GM11168 (cell line): ENCODE results near the gene KAZN.
"Not testable (repeated sequence)": the region's sequence is repeated elsewhere in the genome, so short reads cannot be mapped to it uniquely, and the experiment has no call there.

Source experiments
- in situ Hi-C: fragments of 300-500 bp; cut with MboI; formaldehyde crosslinking; loops from one replicate; pipeline ENCODE4 v1.12.0; 2022; ENCODE audit warnings: low sequenced_read_pairs; ENCODE audit not compliant: unreplicated experiment

The KAZN gene

DNA sequence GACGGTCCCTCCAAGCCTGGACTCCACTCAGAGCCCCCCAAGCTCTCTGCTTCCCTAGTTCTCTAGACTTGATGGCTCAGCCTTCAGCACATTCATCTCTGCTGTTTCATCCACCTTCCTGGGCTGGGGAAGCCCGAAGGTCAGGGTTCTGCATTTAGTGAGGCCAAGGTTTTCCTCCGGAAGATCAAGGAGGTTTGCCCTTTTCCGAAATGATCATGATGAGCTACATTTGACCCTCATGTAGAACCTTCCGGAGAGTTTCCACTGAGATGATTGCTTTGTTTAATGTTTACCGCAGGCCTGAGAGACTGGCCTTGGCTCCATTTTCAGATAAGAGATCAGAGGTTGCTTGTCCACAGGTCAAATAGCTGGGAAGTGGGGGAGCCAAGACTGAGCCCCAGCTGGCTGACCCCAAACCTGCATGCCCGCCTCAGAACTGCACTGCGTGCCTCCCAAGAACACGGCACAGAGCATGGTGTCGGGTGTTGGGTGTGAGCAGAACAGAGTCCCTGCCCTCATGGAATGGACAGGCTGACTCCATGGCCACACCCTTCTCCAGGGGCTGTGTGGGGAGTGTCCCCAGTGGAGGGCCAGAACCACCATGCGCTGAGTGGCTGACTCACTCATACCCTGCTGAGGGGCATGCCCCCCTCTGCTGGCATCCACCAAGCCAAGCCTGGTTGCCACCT, 354.3 kb downstream of the KAZN start:
- in situ Hi-C loops, result no loop called here

DNA sequence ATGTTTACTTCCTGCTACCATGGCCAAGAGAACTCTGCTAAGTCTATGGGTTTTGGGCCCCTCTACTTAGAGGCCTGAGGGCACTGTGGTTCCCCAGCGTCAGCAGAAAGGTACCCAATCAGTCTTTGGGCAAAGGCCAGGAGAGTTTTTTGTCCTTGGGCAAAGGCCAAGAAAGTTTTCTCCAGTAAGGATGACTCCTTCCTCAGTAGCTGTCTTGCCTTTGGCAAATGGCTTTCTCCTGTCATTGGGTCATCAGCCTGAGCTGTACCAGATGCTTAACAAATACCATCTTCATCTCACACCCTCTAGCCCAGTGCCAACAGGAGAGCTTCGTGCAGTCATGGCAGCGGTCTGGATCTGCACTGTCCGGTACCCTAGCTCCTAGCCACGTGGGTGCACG, 355.7 kb downstream of the KAZN start:
- in situ Hi-C loops, result no loop called here

DNA sequence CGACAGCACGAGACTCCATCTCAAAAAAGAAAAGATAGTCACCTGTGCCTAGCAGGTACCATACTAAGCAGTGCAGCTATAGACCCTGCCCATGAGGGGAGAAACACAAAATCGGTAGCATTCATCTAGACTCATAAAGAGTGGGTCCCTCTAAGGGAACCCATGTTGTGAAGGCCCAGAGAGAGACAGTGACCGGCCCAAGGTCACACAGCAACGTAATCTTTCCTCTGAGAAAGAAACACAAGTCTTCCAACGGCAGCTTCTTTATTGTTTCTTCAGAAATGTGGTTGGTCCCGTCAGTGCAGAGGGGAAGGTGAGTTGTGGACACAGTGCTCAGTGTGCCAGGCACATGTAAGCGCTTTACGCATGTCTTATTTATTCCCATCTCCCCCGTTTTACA, 356.4 kb downstream of the KAZN start:
- in situ Hi-C loops, result no loop called here

DNA sequence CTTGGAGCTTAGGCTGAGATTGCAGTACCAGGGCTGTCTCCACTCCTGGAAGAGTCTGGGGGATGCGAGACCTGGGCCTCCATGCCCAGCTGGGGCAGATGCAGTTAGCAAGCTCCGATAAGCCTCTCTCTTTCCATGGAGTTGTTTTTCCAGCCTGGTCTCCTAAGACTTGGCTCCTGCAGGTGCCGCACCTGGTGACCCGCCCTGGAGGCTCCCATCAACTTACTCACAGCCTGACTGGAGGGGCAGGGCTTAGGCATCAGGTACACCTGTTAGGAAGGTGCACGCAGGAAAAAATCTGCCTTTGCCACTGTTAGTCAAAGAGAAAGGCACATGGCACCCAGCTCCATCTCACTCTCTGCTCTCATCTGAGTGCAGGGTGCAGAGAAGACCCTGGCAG, 356.9 kb downstream of the KAZN start:
- in situ Hi-C loops, result no loop called here

DNA sequence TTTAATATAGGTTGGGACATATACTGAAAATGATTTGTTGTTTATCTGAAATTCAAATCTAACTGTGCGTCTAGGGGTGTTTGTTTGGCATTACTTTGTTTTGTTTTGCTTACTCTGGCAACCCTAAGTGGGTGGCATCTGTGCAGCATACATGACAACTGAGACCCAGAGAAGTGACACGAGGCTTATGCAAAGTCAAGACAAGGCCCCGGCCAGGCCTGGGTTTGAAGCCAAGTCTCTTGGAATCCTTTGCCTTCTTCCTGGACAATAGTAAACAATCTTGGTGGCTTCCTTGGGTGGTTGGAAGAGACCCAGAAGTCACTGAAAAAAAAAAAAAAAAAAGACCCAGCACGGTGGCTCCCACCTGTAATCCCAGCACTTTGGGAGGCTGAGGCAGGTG, 357.5 kb downstream of the KAZN start:
- in situ Hi-C loops, result no loop called here

DNA sequence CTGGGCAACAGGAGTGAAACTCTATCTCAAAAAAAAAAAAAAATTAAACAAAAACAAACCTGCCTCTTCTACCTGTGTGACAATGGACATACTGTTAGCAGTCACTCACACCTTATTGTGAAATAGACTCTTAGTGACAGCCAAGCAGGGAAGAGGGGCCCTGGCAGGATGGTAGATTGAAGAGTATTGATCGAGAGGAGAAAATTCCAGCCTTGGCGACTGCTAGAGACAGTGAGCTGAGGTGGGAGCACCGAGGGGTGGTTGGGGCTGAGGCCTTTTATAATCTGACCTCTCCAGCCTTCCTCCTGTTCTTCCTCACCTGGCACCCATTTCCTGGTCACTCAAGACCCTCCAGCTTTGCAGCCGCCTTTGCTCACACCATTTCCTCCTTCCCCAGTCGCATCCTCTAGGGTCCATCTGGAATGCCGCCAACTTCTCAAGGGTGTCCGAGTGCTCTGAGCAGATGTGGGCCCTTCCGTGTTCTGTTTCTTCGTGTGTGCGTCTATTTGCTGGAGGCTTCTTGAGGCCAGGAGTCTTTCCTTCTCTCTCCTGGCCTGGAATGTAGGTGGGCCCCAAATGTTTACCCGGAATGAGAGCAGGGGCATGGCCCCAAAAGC, 358.2 kb downstream of the KAZN start:
- in situ Hi-C loops, result no loop called here

DNA sequence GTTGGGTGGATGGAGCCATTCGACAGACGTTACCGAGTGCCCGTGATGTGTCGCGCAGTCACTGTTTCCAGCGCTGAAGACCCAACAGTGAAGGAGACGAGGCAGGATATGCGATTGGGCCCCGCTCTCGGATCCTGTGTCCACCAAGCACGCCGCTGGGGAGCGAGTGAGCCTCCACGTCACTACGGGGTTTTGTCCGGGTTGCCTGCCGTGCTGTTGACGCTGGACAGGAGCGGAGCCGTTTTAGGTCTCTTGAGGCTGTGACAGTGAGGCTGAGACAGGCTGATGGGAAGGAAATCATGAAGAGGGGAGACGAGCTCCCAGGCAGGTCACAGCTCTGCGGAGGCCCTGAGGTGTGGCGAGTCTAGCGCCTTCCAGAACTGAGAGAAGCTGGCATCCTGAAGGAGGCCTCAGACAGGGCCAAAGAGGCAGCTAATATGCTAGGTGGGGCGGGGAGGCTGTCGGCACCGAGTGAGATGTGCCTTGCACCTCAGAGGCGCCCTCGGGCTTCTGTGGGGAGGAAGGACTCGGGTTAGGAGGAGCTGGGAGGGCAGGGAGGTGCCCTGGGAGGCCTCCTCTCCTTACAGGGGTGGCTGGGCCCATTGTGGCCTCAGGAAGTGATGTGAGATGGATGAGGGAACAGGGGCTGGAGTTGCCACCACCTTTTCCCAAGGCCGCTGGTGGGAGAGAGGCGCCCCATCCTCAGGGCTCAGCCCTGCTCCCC, 359.1 kb downstream of the KAZN start:
- in situ Hi-C loops, result no loop called here

DNA sequence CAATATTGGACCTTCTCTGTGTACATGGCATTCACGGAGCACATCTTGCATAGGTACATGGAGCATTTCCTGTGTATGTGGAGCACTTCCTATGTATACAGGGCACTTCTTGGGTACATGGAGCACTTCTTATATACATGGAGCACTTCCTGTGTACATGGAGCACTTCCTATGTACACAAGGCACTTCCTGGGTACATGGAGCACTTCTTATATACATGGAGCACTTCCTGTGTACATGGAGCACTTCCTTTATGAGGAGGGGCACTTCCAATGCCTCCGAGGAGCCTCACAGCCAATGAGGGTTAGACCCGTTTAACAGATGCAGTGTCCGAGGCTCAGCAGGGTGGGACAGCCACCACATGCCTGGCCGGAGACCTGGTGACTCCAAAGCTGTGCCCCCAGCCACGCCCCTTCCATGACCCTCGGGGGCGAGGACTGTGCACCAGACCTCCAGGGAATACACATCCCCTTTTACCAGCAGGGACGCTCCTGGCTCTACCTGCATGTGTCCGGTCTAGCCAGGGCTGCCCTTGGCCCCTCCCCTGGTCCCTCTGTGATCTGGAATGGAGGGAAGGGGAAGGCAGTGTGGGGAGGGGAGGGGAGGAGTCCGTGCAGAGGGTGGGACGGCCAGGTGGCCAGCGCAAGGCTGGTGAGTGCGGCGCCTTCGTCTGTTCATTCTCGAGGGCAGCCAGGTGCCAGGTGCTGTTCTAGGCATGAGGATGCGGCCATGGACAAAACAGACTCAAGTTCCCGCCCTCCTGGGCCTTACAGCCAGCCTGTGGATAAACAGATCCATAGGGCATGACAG, 360.0 kb downstream of the KAZN start:
- in situ Hi-C loops, result no loop called here

DNA sequence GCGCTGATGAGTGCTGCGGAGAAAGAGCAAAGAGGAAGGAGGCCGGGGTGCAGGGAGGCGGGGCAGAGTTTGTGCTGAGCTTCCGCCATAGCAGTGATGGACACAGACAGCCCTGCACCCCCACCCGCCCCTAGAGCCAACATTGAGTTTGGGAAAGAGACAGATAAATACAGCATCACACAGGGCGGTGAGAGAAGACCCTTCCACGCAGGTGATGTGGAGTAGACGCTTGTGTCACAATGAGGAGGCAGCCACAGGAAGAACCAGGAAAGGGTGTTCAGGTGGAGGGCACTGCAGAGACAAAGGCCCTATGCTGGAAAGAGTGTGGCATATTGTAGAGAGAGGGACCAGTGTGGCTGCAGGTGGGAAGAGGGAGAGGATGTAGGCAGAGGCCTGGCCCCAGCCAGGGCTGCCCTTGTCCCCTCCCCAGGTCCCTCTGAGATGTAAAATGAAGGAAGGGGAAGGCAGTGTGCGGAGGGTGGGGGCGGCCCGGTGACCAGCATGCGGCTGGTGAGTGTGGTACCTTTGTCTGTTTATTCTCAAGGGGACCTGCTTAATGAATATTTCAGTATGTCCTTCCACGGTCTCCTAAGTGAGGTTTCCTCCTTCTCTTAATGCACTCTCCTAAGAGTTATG, 360.7 kb downstream of the KAZN start:
- in situ Hi-C loops, result no loop called here

DNA sequence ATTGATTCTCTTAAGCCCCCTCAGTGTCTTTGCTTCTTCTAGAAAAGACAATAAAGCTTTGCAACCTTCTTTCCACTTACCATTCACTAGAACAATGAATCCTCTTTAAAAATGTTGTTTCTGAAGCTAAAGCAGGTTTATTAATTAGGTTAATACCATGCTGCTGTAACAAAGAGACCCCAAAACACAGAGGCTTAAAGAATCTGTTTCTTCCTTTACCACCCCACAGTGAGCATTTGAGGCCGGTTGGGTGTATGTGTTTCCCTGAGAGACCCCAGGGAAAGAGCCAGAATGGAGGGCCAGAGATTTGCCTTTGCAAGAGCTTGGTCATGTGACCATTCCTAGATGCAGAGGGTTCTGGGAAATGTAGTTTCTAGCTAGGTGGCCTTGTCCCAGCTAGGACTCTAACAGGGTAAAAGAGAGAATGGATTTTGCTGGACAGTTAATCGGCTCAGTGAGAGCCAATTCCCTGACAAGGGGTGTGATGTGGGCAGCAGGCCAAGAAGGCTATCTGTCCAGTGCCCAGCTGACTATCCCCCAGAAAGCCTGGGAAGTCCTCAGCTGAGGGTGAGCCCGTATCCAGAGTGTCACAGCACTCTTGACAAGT, 363.3 kb downstream of the KAZN start:
- in situ Hi-C loops, result no loop called here

DNA sequence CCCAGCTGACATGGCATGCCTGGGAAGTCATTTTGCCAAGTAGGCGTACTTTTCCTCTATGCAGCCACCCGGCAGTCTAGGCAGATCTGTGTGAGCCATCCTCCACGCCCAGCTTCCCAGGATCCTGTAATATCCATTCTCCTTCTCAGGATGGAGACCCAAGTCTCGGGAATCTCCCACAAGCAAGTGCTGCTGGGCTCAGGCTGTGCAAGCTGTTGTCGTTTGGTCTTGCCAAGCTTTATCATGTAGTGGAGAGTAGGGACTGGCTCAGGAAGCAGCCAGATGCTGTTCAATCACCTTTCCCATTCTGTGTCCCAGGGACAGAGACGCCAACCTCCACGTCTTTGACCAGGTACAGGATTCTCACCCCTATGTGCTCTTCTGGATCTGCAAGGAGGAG, 363.9 kb downstream of the KAZN start:
- in situ Hi-C loops, result no loop called here

DNA sequence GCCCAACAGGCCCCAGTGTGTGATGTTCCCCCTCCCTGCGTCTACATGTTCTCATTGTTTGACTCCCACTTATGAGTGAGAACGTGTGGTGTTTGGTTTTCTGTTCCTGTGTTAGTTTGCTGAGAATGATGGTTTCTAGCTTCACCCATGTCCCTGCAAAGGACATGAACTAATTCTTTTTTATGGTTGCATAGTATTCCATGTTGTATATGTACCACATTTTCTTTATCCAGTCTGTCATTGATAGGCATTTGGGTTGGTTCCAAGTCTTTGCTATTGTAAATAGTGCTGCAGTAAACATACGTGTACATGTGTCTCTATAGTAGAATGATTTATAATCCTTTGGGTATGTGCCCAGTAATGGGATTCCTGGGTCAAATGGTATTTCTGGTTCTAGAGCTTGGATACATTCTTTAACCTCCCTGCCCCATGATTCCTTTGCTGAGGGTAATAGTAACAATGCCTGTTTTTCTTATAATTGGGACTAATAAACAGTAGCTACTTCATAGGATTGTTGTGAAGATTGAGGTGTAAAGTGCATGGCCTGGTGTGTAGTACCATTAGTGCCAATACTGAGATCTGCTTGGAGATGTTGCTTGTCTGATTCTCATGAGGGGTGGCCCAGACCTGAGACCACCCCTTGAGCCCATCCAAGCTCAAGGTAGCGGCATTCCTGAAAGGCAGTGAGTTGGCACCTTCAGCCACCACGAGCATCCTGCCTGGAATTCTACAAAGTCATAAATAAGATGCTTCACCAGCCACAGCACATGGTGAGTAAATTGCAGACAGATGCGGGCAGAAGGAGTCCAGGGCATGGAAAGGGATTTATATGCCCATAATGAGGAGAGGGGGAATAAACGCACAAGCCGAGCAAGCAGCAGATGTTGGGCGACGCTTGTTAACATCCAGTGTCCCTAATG, 365.6 kb downstream of the KAZN start:
- in situ Hi-C loops, result not testable (repeated sequence)

DNA sequence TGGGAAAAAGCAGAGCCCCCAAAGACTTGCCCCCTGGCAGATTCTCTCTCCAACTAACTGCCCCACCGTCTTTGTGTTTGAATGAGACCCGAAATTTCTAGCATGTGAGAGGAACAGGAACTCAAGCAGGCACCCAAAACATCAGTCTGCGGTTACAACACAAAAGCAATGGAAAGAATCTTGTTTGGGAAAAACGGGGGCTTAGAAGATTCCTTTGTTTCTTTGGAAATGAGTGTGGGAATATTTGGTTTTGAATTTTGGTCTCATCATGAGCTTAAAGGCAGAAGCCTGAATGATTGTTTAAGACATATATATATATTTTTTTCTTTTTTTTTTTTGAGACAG, 366.2 kb downstream of the KAZN start:
- in situ Hi-C loops, result no loop called here

DNA sequence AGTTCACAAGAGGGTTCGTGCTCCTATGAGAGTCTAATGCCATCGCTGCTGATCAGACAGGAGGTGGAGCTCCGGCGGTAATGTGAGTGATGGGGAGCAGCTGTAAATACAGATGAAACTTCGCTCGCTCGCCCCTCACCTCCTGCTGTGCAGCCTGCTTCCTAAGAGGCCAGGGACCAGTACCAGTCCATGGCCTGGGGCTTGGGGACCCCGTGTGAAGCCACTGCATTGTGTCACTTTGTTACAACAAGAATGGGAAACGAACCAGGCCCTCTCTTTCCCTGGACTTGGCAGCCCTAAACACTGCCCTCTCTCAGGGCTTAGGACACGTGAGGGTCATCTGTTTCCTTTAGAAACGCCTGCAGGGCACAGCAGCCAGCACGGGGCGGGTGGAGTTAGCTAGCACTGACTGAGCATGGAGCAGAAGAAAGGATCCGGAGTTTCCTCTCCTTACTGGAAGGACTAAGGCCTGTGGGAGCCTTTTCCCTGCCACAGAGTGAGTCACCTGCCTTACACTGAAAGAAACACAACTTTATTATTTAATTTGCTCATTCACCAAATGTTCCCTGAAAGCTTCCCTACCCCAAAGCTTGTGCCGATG, 369.9 kb downstream of the KAZN start:
- in situ Hi-C loops, result no loop called here

DNA sequence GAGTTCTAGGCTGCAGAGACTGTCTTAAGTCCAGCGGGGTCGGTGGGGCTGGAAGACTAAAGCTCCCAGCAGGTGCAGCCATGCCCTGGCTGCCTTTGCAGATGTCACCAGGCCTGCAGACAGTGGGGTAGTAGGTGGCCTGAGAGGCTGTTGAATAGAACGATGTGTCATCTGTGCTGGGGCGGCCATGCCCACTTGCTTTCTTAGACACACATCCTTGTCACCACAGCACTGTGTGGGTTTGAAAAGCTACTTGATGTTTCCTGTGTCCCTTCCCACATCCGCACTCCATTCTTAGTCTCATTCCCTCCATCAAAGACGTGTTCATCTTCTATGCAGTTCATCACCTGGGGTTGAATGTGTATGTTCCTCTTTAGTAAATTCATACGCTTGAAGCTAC, 370.5 kb downstream of the KAZN start:
- in situ Hi-C loops, result no loop called here

DNA sequence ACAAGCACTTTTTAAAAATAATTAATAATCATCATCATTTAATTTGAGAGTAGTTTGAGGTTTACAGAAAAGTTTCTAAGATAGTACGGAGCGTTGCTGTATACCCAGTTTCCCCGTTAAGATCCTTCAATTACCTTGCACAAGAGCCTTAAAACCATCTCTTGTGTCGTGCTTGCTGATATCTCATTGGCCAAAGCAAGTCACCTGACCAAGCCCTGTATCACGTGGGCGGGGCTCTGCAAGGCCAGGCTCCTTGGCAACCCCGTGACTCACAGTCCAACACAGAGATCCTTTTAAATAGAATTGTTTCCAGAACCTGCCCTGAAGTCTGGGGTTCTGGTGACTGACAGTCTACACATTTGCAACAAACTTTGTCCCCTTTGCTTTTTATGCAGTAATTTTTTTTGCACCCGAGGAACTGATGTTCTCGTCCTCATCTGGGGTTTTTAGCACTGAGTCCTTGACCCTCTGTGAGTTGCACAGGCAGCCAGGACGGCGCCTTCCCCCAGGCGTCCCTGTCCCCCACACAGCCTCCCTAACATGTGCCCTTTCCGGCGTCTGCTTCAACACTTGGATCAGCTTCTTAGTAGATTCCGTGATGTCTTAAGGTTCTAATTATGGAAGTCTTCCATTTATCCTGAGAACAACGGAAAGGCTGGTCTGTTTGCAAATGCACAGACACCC, 371.8 kb downstream of the KAZN start:
- in situ Hi-C loops, result no loop called here

DNA sequence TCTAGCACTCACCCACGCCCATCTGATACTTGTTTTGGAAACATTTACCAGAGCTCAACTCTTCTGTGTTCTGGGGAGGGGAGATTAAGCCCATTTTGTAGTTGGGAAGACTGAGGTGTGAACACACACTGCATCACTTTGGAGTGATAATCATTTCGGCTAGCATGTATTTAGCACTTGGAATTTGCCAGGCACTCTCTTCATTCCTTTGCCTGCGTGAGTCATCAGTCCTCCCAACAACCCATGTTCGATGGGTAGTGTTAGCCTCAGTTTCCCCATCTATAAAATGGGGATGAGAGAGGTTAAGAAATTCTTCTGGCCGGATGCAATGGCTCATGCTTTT, 372.3 kb downstream of the KAZN start:
- in situ Hi-C loops, result no loop called here

DNA sequence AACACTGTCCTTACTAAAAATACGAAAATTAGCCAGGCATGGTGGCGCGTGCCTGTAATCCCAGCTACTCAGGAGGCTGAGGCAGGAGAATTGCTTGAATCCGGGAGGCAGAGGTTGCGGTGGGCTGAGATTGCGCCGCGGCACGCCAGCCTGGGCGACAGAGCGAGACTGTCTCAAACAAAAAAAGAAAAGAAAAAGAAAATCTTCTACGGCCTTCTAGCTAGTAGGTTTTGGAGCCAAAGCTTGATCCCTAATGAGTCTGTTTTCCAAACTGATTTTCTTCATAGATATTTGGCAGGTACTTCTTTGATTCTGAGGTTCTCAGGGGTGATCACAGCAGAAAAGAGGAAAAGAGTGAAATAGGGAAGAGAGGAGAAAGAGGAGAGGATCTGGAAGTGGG, 372.7 kb downstream of the KAZN start:
- in situ Hi-C loops, result no loop called here
